Erythroblast (primary cell): ENCODE measurements around the gene C4orf51.

Source experiments
- GATA1 ChIP-seq: IDR thresholded peaks from 2 replicates; pipeline ENCODE4 v1.6.1; 2011; ENCODE audit warnings: low read depth, mild to moderate bottlenecking, control low read depth, low read length, moderate library complexity
- POLR2A ChIP-seq: IDR thresholded peaks from 2 replicates; pipeline ENCODE4 v1.6.1; 2011; ENCODE audit warnings: mild to moderate bottlenecking, low read length

DNA sequence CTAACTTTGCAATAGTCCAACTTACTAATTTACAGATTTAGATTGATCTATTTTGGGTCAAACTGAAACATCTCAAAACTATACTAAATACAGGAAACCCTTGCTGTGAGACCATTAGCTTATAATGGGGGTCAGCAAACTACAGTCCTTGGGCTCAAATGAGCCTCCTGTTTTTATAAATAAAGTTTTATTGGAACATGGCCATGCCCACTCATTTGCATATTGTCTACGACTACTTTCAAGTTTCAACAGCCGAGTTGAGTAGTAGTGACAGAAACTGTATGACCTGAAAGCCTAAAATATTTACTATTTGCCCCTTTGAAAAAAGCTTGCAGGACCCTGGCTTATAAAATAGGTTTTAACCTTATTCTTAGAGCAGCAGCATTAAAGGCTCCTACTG is 92.4 kb downstream of the C4orf51 start:
- TF ChIP-seq POLR2A = no peak
- TF ChIP-seq GATA1 = no peak
